ENCODE measurements around the gene SSNA1.
A peak's percentile ranks its signal among the peaks of the same experiment; 100 is the strongest.

GRCh38 chr9:137213160-137214060 lies 24.9 kb downstream of the SSNA1 start:
- TF ChIP-seq CTCF (IDR thresholded peaks at IDR 0.05) (peak; percentile 38), ZFX (IDR thresholded peaks at IDR 0.05; ENCODE audit: borderline replicate concordance) (no peak)
